Fibroblast of skin of scalp (primary cell): Measurements from ENCODE around the gene LDLRAP1.

ENCODE experiments used
- DNase-seq: peaks from one replicate; pipeline ENCODE4 v3.0.0-alpha.2; 2013

Gene LDLRAP1

GRCh38 chr1:25609921-25610320, 66.5 kb downstream of the LDLRAP1 start:
- peak; percentile 12 for DNase-seq

DNA sequence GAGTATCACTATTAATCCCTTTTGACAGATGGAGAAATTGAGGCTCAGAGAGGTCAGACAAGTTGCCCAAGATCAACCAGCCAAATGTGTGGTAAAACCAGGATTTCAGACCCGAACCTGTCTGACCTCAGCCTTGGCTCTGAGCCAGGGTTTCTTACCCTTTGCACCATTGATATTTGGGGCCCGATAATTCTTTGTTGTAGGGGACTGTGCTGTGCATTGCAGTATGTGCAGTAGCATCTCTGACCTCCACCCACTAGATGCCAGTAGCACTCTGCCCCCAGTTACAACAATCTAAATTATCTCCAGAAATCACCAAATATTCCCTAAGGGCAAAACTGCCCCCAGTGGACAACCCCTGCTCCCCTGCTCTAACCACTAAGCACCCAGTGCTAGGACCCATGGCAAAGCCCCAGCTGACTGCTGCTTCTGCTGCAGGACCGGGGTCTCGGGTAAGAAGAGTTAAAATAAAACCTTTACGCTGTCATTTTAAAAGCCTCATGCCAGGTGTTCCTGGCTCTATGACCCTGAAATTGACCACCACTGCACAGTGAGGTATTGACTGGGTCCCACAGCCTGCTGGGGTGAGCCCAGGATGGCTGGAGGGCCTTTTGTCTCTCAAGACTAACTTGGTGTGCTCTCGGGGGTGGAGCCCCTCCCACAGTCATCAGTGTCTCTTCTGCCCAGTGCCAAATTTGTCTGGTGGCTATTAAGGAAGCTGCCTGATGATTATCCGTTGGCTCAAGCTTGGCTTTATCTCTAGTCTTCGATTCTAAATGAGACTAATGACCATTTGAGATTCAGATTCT, 67.6 kb downstream of the LDLRAP1 start:
- DNase-seq = peak; percentile 28

DNA sequence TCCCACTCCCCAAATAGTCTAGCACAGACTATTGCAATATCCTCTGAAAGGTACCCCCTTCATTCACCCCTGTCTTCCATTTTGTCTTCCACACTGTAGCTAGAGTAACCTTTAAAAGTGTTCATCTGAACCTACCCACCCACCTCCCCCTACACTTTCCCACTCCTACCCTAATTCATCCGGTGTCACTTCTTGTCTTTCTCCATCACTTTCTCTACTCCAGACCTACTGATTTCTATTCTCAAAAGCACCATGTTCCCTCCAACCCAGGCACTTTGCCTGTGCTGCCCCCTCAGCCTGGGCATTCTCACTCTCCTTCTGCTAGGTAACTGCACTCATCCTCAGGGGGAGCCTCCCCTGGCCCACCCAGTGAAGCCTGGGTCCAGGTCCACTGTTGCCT, 68.4 kb downstream of the LDLRAP1 start:
- no peak for DNase-seq

DNA sequence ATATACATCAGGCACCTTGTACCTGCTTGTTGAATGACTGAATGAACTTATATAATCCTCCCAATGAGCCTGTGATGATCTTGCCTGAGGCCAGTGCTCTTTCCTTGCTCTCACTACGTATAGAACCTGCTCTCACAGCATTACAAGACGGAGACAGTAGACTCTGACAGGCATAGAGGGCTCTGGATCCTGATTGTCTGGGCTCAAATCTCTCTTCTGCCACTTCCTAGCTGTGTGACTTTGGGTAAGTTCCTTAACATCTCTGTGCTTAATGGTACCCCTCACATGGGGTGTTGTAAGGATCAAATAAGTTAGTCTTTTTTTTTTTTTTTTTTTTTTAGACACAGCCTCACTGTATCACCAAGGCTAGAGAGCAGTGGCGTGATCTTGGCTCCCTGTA, 69.0 kb downstream of the LDLRAP1 start:
- no peak for DNase-seq

DNA sequence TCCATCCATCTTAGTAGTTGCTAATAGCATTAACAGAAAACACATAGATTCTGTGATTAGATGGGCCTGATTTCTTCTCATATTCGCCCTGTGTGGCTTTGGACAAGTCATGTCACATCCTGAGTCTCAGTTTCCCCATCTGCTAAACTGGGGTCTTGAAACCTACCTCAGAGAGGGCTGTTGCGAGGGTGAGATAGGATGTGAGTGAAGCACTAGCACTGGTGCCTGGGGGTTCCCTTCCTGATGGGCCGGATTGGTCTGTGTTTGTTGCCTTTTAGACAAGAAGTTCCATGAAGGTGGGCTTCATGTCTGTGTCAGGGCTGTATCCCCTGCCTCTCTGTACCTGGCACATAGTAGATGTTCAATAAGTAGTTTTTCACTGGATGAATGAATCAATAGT, 69.7 kb downstream of the LDLRAP1 start:
- DNase-seq = no peak

- no peak for DNase-seq
Observed at GRCh38 chr1:25614501-25615171, 71.2 kb downstream of the LDLRAP1 start.

GRCh38 chr1:25615172-25615541, 71.8 kb downstream of the LDLRAP1 start:
- no peak for DNase-seq

DNA sequence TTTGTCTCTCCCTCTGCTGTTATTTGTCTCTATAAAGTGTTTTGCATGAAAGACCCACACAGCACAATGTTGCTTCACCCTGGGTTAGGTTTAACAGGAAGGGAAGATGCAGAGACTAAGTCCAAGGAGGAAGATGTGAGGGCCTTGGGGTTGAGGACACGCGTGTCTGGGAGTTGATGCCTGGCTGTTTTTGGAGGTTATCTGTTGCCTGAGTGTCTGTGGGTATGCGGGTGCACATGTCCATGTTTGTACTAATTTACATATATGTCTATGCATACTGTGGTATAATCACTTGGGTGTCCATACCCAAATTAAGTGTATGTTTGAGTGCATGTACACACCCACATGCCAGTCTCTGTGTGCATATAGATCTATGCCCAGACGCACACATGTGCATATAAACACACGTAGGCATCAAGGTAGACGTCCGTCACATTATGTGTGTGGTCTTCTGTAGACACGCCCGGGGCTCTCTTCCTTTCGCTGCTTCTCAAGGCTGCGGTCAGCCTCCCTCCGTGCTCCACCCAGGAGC, 72.2 kb downstream of the LDLRAP1 start:
- no peak for DNase-seq

DNA sequence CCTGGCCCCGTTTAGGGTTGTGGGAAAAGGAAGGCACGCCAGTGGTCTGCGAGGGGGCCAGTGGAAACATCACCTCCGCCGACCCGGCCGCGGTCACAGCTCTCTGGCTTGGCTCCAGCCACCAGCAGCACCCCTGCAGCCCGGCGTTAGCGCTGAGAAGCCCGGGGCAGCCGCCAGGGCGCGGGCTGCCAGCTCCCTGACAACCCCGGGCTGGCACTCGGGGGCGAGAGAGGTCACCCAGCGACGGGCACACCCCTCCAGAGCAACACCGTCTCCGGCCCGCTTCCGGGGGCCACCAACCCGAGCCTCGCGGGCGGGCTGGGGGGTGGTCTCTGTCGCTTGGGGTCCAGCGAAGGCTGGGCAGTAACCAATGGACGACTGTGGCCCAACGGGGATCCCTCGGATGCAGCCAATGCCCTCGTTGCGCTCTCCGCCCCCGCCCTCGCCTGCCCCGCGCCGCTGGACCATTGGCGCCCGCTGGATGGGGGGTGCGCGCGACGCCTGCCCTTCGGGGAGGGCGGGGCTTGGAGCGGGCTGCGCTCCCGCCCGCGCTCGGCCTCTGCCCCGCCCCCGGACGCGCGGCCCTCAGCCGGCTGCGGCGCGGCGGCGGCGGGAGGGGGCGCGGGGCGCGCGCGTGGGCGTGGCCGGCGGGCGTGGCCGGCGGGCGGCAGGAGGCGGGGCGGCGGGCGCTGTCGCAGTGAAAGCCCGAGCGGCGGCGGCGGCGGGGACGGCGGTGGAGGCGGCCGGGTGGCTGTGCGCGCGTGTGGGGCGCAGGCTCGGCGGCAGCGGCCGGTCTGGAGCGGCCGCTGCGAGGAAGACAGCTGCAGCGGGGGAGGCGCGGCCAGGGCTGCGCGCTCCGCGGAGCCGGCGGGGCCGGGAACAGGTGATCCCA, 72.9 kb downstream of the LDLRAP1 start, which contains the start of gene MAN1C1:
MAN1C1 (plus strand) TSS at position 697 of the 892 bp plus-strand sequence. CDS start 1,007 bp downstream, outside the sequence.
- DNase-seq = peak; percentile 81

DNA sequence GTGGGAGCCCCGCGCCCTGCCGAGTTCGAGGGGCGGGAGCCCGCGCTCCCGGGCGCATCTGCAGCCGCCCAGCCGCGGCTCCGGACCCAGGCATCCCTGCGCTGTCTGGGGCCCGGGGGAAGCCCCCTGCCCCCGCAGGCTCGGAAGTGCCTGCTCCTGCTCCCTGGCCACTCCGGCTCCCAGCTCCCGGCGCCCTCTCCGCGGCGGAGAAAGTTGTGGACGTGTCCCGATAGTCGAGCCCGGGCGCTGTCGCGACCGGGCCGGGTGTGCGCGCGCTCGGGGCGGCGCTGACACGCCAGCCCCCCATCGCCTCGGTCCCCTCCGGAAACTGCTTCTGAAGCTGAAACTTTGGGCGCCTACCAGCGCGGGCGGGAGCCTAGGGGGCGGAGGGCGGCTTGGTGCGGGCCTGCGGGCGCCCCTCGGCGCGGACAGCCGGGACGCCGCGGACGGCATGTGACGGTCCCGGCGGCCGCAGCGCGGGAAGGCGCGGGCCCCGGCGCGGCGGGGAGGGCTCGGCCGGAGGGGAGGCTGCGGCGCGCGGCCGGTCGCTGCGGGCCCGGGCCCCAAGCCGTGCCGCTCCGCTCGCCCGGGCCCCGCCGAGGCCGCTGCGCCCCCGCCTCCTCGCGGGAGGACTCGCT, 73.7 kb downstream of the LDLRAP1 start:
- DNase-seq = no peak

- DNase-seq = no peak
Observed at GRCh38 chr1:25617625-25618432, 74.4 kb downstream of the LDLRAP1 start.

- DNase-seq = no peak
Observed at GRCh38 chr1:25618433-25618808, 75.0 kb downstream of the LDLRAP1 start.
